K562 (cell line): Measurements from ENCODE around the gene UGT2A3.

Experiments
- CTCF ChIP-seq, 3 experiments: IDR thresholded peaks in 2 of 3; conservative IDR thresholded peaks in 1 of 3; 2 replicates each; pipeline ENCODE4 v1.5.1; 2011 to 2012; ENCODE audit warnings: low read length in 3 of 3, mild to moderate bottlenecking in 3 of 3, control low read depth in 2 of 3, improper control_type of control experiment in 1 of 3, inconsistent platforms in 1 of 3, low read depth in 1 of 3, mixed read lengths in 1 of 3, moderate library complexity in 1 of 3; ENCODE audit not compliant: insufficient read depth in 2 of 3
- EP300 ChIP-seq: IDR thresholded peaks from 2 replicates; pipeline ENCODE4 v1.6.1; 2012; ENCODE audit warnings: low read length, improper control_type of control experiment
- FOXK2 ChIP-seq, 2 experiments: fragments of 450-650 bp; IDR thresholded peaks in 1 of 2; conservative IDR thresholded peaks in 1 of 2; 2 replicates each; pipeline ENCODE4 v1.6.1; 2016; ENCODE audit warnings: low read depth in 2 of 2, mild to moderate bottlenecking in 1 of 2
- JUN ChIP-seq, 2 experiments: sonication (generic) in 1 of 2; formaldehyde crosslinking in 1 of 2; IDR thresholded peaks; 2 replicates each; pipeline versions ENCODE4 v1.6.1 to v1.8.0; 2012 to 2022; ENCODE audit warnings: borderline replicate concordance in 2 of 2, mild to moderate bottlenecking in 2 of 2, improper control_type of control experiment in 1 of 2, low read depth in 1 of 2, low read length in 1 of 2, missing genetic modification reagents in 1 of 2
- MXD1 ChIP-seq: fragments of 250-450 bp; sonication (Bioruptor Pico); IDR thresholded peaks from 2 replicates; pipeline ENCODE4 v1.8.0; 2021; ENCODE audit warnings: borderline replicate concordance, mild to moderate bottlenecking, moderate library complexity; ENCODE audit not compliant: poor library complexity, severe bottlenecking
- SMC3 ChIP-seq: conservative IDR thresholded peaks from 2 replicates; pipeline ENCODE4 v1.6.1; 2011; ENCODE audit warnings: low read depth, low read length, improper control_type of control experiment; ENCODE audit not compliant: insufficient read depth
- ZNF23 ChIP-seq: fragments of 250-450 bp; sonication (Bioruptor Pico); IDR thresholded peaks from 2 replicates; pipeline ENCODE4 v1.4.0; 2020; ENCODE audit warnings: mild to moderate bottlenecking
- TF ChIP-seq, protein P1 (sequence below): sonication (generic); formaldehyde crosslinking; IDR thresholded peaks from 2 replicates; pipeline ENCODE4 v1.8.1; 2022; ENCODE audit warnings: missing genetic modification reagents

DNA sequence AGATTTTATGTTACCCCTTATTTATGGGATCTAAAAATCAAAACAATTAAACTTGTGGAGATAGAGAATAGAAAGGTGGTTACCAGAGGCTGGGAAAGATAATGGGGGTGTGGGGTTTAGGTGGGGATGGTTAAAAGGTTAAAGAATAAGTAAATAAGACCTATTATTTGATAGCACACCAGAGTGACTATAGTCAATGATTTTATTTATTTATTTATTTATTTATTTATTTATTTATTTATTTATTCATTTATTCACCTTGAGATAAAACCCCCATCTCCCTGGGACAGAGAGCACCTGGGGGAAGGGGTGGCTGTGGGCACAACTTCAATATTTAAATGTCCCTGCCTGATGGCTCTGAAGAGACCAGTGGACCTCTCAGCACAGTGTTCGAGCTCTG lies 66.1 kb downstream of the UGT2A3 start:
- TF ChIP-seq MXD1 (CRISPR knock-in tag) = no peak
- no peak for TF ChIP-seq FOXK2 (conservative IDR thresholded peaks at IDR 0.05 in 1 of 2, IDR thresholded peaks at IDR 0.05 in 1 of 2; ENCODE audit: low read depth in 2 of 2)
- no peak for TF ChIP-seq JUN (IDR thresholded peaks at IDR 0.05; ENCODE audit: borderline replicate concordance, low read depth, low read length)
- TF ChIP-seq JUN (CRISPR knock-in tag; IDR thresholded peaks at IDR 0.05; ENCODE audit: borderline replicate concordance) = no peak
- TF ChIP-seq SMC3 = no peak
- TF ChIP-seq, protein P1, sequence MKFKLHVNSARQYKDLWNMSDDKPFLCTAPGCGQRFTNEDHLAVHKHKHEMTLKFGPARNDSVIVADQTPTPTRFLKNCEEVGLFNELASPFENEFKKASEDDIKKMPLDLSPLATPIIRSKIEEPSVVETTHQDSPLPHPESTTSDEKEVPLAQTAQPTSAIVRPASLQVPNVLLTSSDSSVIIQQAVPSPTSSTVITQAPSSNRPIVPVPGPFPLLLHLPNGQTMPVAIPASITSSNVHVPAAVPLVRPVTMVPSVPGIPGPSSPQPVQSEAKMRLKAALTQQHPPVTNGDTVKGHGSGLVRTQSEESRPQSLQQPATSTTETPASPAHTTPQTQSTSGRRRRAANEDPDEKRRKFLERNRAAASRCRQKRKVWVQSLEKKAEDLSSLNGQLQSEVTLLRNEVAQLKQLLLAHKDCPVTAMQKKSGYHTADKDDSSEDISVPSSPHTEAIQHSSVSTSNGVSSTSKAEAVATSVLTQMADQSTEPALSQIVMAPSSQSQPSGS (CRISPR knock-in tag) = no peak
- TF ChIP-seq CTCF (IDR thresholded peaks at IDR 0.05 in 2 of 3, conservative IDR thresholded peaks at IDR 0.05 in 1 of 3; ENCODE audit: insufficient read depth in 2 of 3, low read depth in 1 of 3, low read length in 3 of 3) = no peak
- TF ChIP-seq ZNF23 (CRISPR knock-in tag) = no peak
- TF ChIP-seq EP300 = no peak
